H9 (cell line): ENCODE data around the gene SCN2B. TPM values are rescaled to one million over a fixed set of nuclear protein-coding genes. Genes with fewer than 3 reads are reported as not detected.

Experiments used
- DNase-seq: peaks from one replicate; pipeline ENCODE4 v3.0.0-alpha.2; 2017
- H2AFZ ChIP-seq: one replicate; pipeline ENCODE4 v1.6.1; 2013; ENCODE audit warnings: mild to moderate bottlenecking, low read length, control low read depth, moderate library complexity
- H2AK5ac ChIP-seq: 2 replicates; pipeline ENCODE4 v1.6.1; 2013; ENCODE audit warnings: low read length, control low read depth, mixed read lengths; ENCODE audit not compliant: insufficient read length
- H2BK120ac ChIP-seq: one replicate; pipeline ENCODE4 v1.6.1; 2013; ENCODE audit warnings: low read depth, mild to moderate bottlenecking, low read length, control low read depth, inconsistent platforms; ENCODE audit not compliant: poor library complexity, severe bottlenecking
- H2BK12ac ChIP-seq: 2 replicates; pipeline ENCODE4 v1.6.1; 2013; ENCODE audit warnings: low read length, control low read depth, mixed read lengths, low read depth; ENCODE audit not compliant: insufficient read length
- H2BK15ac ChIP-seq: 2 replicates; pipeline ENCODE4 v1.6.1; 2013; ENCODE audit warnings: low read depth, low read length, control low read depth
- H2BK20ac ChIP-seq: one replicate; pipeline ENCODE4 v1.6.1; 2013; ENCODE audit warnings: low read depth, mild to moderate bottlenecking, low read length, control low read depth, inconsistent platforms; ENCODE audit not compliant: poor library complexity, severe bottlenecking
- H2BK5ac ChIP-seq: 2 replicates; pipeline ENCODE4 v1.6.1; 2013; ENCODE audit warnings: low read length, control low read depth, mixed read lengths; ENCODE audit not compliant: insufficient read length
- H3K14ac ChIP-seq: 2 replicates; pipeline ENCODE4 v1.6.1; 2013; ENCODE audit warnings: low read length, control low read depth; ENCODE audit not compliant: insufficient read depth
- H3K18ac ChIP-seq: 2 replicates; pipeline ENCODE4 v1.6.1; 2013; ENCODE audit warnings: low read depth, mild to moderate bottlenecking, mixed read lengths, low read length, control low read depth; ENCODE audit not compliant: insufficient read length
- H3K23ac ChIP-seq: 2 replicates; pipeline ENCODE4 v1.6.1; 2013; ENCODE audit warnings: low read length, control low read depth, mixed read lengths, low read depth; ENCODE audit not compliant: insufficient read length
- H3K23me2 ChIP-seq: 2 replicates; pipeline ENCODE4 v1.6.1; 2013; ENCODE audit warnings: low read depth, mild to moderate bottlenecking, mixed read lengths, low read length, control low read depth; ENCODE audit not compliant: insufficient read length, poor library complexity, severe bottlenecking
- H3K27ac ChIP-seq: 2 replicates; pipeline ENCODE4 v1.5.1; 2013; ENCODE audit warnings: low read length, control low read depth, mixed read lengths, low read depth; ENCODE audit not compliant: insufficient read length
- H3K27me3 ChIP-seq: 2 replicates; pipeline ENCODE4 v1.6.1; 2013; ENCODE audit warnings: low read length, control low read depth, inconsistent platforms; ENCODE audit not compliant: insufficient read depth
- H3K4ac ChIP-seq: 2 replicates; pipeline ENCODE4 v1.6.1; 2013; ENCODE audit warnings: low read depth, mild to moderate bottlenecking, control low read depth, inconsistent platforms, low read length, moderate library complexity
- H3K4me1 ChIP-seq: 2 replicates; pipeline ENCODE4 v1.6.1; 2013; ENCODE audit warnings: low read length, control low read depth, inconsistent platforms; ENCODE audit not compliant: insufficient read depth
- H3K4me2 ChIP-seq: 2 replicates; pipeline ENCODE4 v1.6.1; 2013; ENCODE audit warnings: low read length, control low read depth, mixed read lengths; ENCODE audit not compliant: insufficient read length, insufficient read depth
- H3K56ac ChIP-seq: 2 replicates; pipeline ENCODE4 v1.6.1; 2013; ENCODE audit warnings: low read depth, mild to moderate bottlenecking, mixed read lengths, low read length, control low read depth; ENCODE audit not compliant: insufficient read length
- H3K79me1 ChIP-seq: 2 replicates; pipeline ENCODE4 v1.6.1; 2013; ENCODE audit warnings: low read depth, mild to moderate bottlenecking, moderate library complexity, low read length, control low read depth, inconsistent platforms; ENCODE audit not compliant: insufficient read depth, poor library complexity, severe bottlenecking
- H3K79me2 ChIP-seq: 2 replicates; pipeline ENCODE4 v1.6.1; 2013; ENCODE audit warnings: low read length, control low read depth, inconsistent platforms; ENCODE audit not compliant: insufficient read depth
- H3K9ac ChIP-seq: 2 replicates; pipeline ENCODE4 v1.6.1; 2013; ENCODE audit warnings: low read length, control low read depth, mixed read lengths; ENCODE audit not compliant: insufficient read length; ENCODE audit errors: extremely low read depth
- H3K9me3 ChIP-seq: one replicate; pipeline ENCODE4 v1.6.1; 2013; ENCODE audit warnings: low read depth, low read length, inconsistent platforms; ENCODE audit not compliant: control insufficient read depth
- H3T11ph ChIP-seq: one replicate; pipeline ENCODE4 v1.6.1; 2013; ENCODE audit warnings: mild to moderate bottlenecking, low read length, control low read depth, inconsistent platforms
- H4K20me1 ChIP-seq: one replicate; pipeline ENCODE4 v1.6.1; 2013; ENCODE audit not compliant: control insufficient read depth, insufficient read length, insufficient read depth
- H4K5ac ChIP-seq: 2 replicates; pipeline ENCODE4 v1.6.1; 2013; ENCODE audit warnings: low read depth, mild to moderate bottlenecking, mixed read lengths, low read length, control low read depth; ENCODE audit not compliant: insufficient read length
- H4K8ac ChIP-seq: replicated peaks from 2 replicates; pipeline ENCODE4 v1.6.1; 2013; ENCODE audit warnings: low read length, control low read depth, mixed read lengths, low read depth; ENCODE audit not compliant: insufficient read length
- H4K91ac ChIP-seq: 2 replicates; pipeline ENCODE4 v1.6.1; 2013; ENCODE audit warnings: low read depth, mild to moderate bottlenecking, moderate library complexity, mixed read lengths, low read length, control low read depth; ENCODE audit not compliant: insufficient read length
- H3K27ac Mint-ChIP-seq, 3 experiments: 2 replicates in 2 of 3; 3 replicates in 1 of 3; pipeline ENCODE4 v1.8.0; 2020 to 2021; ENCODE audit warnings: mixed read lengths in 3 of 3, mild to moderate bottlenecking in 1 of 3, moderate library complexity in 1 of 3
- H3K27me3 Mint-ChIP-seq: 2 replicates; pipeline ENCODE4 v1.8.0; 2021; ENCODE audit warnings: low read depth, mild to moderate bottlenecking, moderate library complexity, mixed read lengths
- H3K36me3 Mint-ChIP-seq, 3 experiments: 2 replicates in 2 of 3; 3 replicates in 1 of 3; pipeline ENCODE4 v1.8.0; 2020 to 2021; ENCODE audit warnings: low read depth in 3 of 3, mixed read lengths in 3 of 3; ENCODE audit not compliant: insufficient read depth in 1 of 3
- H3K4me1 Mint-ChIP-seq, 2 experiments: 2 replicates each; pipeline ENCODE4 v1.8.0; 2020; ENCODE audit warnings: mixed read lengths in 2 of 2
- H3K4me3 Mint-ChIP-seq, 2 experiments: 2 replicates in 1 of 2; 3 replicates in 1 of 2; pipeline ENCODE4 v1.8.0; 2020 to 2021; ENCODE audit warnings: mild to moderate bottlenecking in 2 of 2, mixed read lengths in 2 of 2, moderate library complexity in 1 of 2
- H3K9me3 Mint-ChIP-seq, 2 experiments: 2 replicates in 1 of 2; 3 replicates in 1 of 2; pipeline ENCODE4 v1.8.0; 2020; ENCODE audit warnings: mild to moderate bottlenecking in 2 of 2, mixed read lengths in 2 of 2, moderate library complexity in 1 of 2
- CTCF ChIP-seq: fragments of 200-600 bp; sonication (generic); conservative IDR thresholded peaks from 3 replicates; pipeline ENCODE4 v1.8.0; 2021; ENCODE audit warnings: antibody characterized with exemption, mild to moderate bottlenecking
- WGBS: extraction: QIAGEN DNeasy Blood & Tissue Kit; methylation state at CpG from one replicate; pipeline ENCODE4 v1.1.7; 2013; ENCODE audit warnings: missing lambda C conversion rate, low lambda C conversion rate, mixed read lengths; ENCODE audit not compliant: insufficient read length; ENCODE audit errors: extremely low coverage; 5-methylcytosine and 5-hydroxymethylcytosine counted together
- total RNA-seq: library from RNA; stranded (reverse); gene quantifications from 2 replicates; pipeline ENCODE4 v1.2.1, GENCODE V29; 2021

SCN2B gene
- total RNA-seq, 1 experiment from 2014 or later: not detected

- Histone ChIP-seq H2AK5ac (no peak overlapping the region), H3K79me1 (no peaks in the 10 kb centered on the region), H3K56ac (no peak overlapping the region), H3K9ac (no peak overlapping the region), H3K4ac (no peak overlapping the region), H2BK5ac (no peak overlapping the region), H3K9me3 (no peaks in the 10 kb centered on the region), H2BK12ac (no peak overlapping the region), H3K23me2 (no peaks in the 10 kb centered on the region), H3K79me2 (no peaks in the 10 kb centered on the region), H3K27me3 (no peaks in the 10 kb centered on the region), H3K27ac (no peak overlapping the region), H2BK15ac (no peak overlapping the region), H4K5ac (no peak overlapping the region), H3T11ph (no peak overlapping the region), H4K91ac (no peak overlapping the region), H3K18ac (no peak overlapping the region), H2AFZ (no peak overlapping the region), H4K8ac (no peak overlapping the region), H2BK20ac (no peak overlapping the region), H3K14ac (no peak overlapping the region), H3K4me1 (no peaks in the 10 kb centered on the region), H3K23ac (no peak overlapping the region), H4K20me1 (no peaks in the 10 kb centered on the region), H3K4me2 (no peak overlapping the region), H2BK120ac (no peak overlapping the region)
- Mint-ChIP-seq H3K36me3 (no peaks in the 10 kb centered on the region), H3K4me1 (peaks cover 22 to 31% of the 10 kb centered on the region in 2 experiments), H3K27ac (no peak overlapping the region), H3K9me3 (no peaks in the 10 kb centered on the region), H3K4me3 (no peak overlapping the region), H3K27me3 (peaks cover 11% of the 10 kb centered on the region)
- DNase-seq: no peak
- peak; percentile 18; the same call in 1 of the 3 replicates for TF ChIP-seq CTCF
- no CpG with 5 or more reads among the region's 1 CpG for WGBS
Observed at GRCh38 chr11:118114266-118114665, 62.2 kb downstream of the SCN2B start.
